ENCODE results near the gene NKTR.

The NKTR gene

GRCh38 chr3:42664438-42664803, 63.9 kb downstream of the NKTR start:
- TF ChIP-seq TCF12 (IDR thresholded peaks at IDR 0.05; ENCODE audit: low read depth): no peak
- TF ChIP-seq YY1 (IDR thresholded peaks at IDR 0.05; ENCODE audit: low read depth): no peak
- TF ChIP-seq ZBTB7A (IDR thresholded peaks at IDR 0.05; ENCODE audit: low read depth): no peak
- TF ChIP-seq MAX (IDR thresholded peaks at IDR 0.05): no peak
- TF ChIP-seq RAD21 (IDR thresholded peaks at IDR 0.05; ENCODE audit: low read depth): no peak
- TF ChIP-seq CEBPB (IDR thresholded peaks at IDR 0.05): no peak
- TF ChIP-seq FOXM1 (IDR thresholded peaks at IDR 0.05; ENCODE audit: borderline replicate concordance, low read depth): no peak

GRCh38 chr3:42665050-42665878, 64.8 kb downstream of the NKTR start:
- TF ChIP-seq ZBTB7A (IDR thresholded peaks at IDR 0.05; ENCODE audit: low read depth) (no peak), EGR1 (IDR thresholded peaks at IDR 0.05) (no peak), TAF1 (IDR thresholded peaks at IDR 0.05; ENCODE audit: low read depth) (no peak), RAD21 (IDR thresholded peaks at IDR 0.05; ENCODE audit: low read depth) (no peak), USF1 (IDR thresholded peaks at IDR 0.05) (no peak), FOXM1 (IDR thresholded peaks at IDR 0.05; ENCODE audit: borderline replicate concordance, low read depth) (no peak), YY1 (IDR thresholded peaks at IDR 0.05; ENCODE audit: low read depth) (no peak), CEBPB (IDR thresholded peaks at IDR 0.05) (no peak), TCF12 (IDR thresholded peaks at IDR 0.05; ENCODE audit: low read depth) (no peak), NFIC (IDR thresholded peaks at IDR 0.05) (no peak), REST (IDR thresholded peaks at IDR 0.05; ENCODE audit: low read depth) (no peak), TEAD4 (IDR thresholded peaks at IDR 0.05) (no peak), MAX (IDR thresholded peaks at IDR 0.05) (no peak)

GRCh38 chr3:42666022-42666421, 65.5 kb downstream of the NKTR start:
- TF ChIP-seq CEBPB (IDR thresholded peaks at IDR 0.05) (no peak), RAD21 (IDR thresholded peaks at IDR 0.05; ENCODE audit: low read depth) (no peak), TAF1 (IDR thresholded peaks at IDR 0.05; ENCODE audit: low read depth) (no peak), ZBTB7A (IDR thresholded peaks at IDR 0.05; ENCODE audit: low read depth) (no peak)

GRCh38 chr3:42666577-42666998, 66.1 kb downstream of the NKTR start:
- TF ChIP-seq CREB1 (IDR thresholded peaks at IDR 0.05; ENCODE audit: low read depth): no peak
- TF ChIP-seq TAF1 (IDR thresholded peaks at IDR 0.05; ENCODE audit: low read depth): no peak
- no peak for TF ChIP-seq REST (IDR thresholded peaks at IDR 0.05; ENCODE audit: low read depth)
- TF ChIP-seq TEAD4 (IDR thresholded peaks at IDR 0.05): no peak
- no peak for TF ChIP-seq ZBTB7A (IDR thresholded peaks at IDR 0.05; ENCODE audit: low read depth)

- no peak for TF ChIP-seq RAD21 (IDR thresholded peaks at IDR 0.05; ENCODE audit: low read depth)
Measured at GRCh38 chr3:42667096-42667522, 66.6 kb downstream of the NKTR start.

- no peak for TF ChIP-seq TAF1 (IDR thresholded peaks at IDR 0.05; ENCODE audit: low read depth)
- TF ChIP-seq ZBTB7A (IDR thresholded peaks at IDR 0.05; ENCODE audit: low read depth): no peak
- no peak for TF ChIP-seq REST (IDR thresholded peaks at IDR 0.05; ENCODE audit: low read depth)
- no peak for TF ChIP-seq TCF12 (IDR thresholded peaks at IDR 0.05; ENCODE audit: low read depth)
- no peak for TF ChIP-seq RAD21 (IDR thresholded peaks at IDR 0.05; ENCODE audit: low read depth)
- TF ChIP-seq NFIC (IDR thresholded peaks at IDR 0.05): no peak
- no peak for TF ChIP-seq YY1 (IDR thresholded peaks at IDR 0.05; ENCODE audit: low read depth)
- TF ChIP-seq EGR1 (IDR thresholded peaks at IDR 0.05): no peak
- no peak for TF ChIP-seq EP300 (IDR thresholded peaks at IDR 0.05; ENCODE audit: borderline replicate concordance)
- TF ChIP-seq MAX (IDR thresholded peaks at IDR 0.05): no peak
- TF ChIP-seq CREB1 (IDR thresholded peaks at IDR 0.05; ENCODE audit: low read depth): no peak
- no peak for TF ChIP-seq FOXM1 (IDR thresholded peaks at IDR 0.05; ENCODE audit: borderline replicate concordance, low read depth)
- TF ChIP-seq TEAD4 (IDR thresholded peaks at IDR 0.05): no peak
- TF ChIP-seq USF1 (IDR thresholded peaks at IDR 0.05): no peak
- no peak for TF ChIP-seq CEBPB (IDR thresholded peaks at IDR 0.05)
Measured at GRCh38 chr3:42667523-42668412, 67.3 kb downstream of the NKTR start.
